GM21723 (cell line): ENCODE results near the gene SBF2.

Source experiments
- ATAC-seq: cut with Tn5 transposase; IDR thresholded peaks from one replicate; pipeline ENCODE4 v1.9.1; 2021; ENCODE audit warnings: mild to moderate bottlenecking, moderate library complexity; ENCODE audit not compliant: unreplicated experiment

Gene SBF2

GRCh38 chr11:10293423-10294289 lies at the start of gene SBF2:
TSS of gene SBF2 (minus strand) at chr11:10294219. CDS start at chr11:10294069, 150 bp downstream.
- ATAC-seq, result peak; percentile 60

GRCh38 chr11:10338287-10338686 lies 44.3 kb upstream of the SBF2 start:
- ATAC-seq, result no peak

GRCh38 chr11:10333490-10333889 lies 39.5 kb upstream of the SBF2 start:
- no peak for ATAC-seq

GRCh38 chr11:10331548-10332289 lies 37.7 kb upstream of the SBF2 start:
- no peak for ATAC-seq

GRCh38 chr11:10329935-10330334 lies 35.9 kb upstream of the SBF2 start:
- ATAC-seq, result no peak

GRCh38 chr11:10329356-10329755 lies 35.3 kb upstream of the SBF2 start:
- ATAC-seq, result no peak

- ATAC-seq, result no peak
Observed at GRCh38 chr11:10328314-10329098, 34.5 kb upstream of the SBF2 start.

GRCh38 chr11:10327254-10327653 lies 33.2 kb upstream of the SBF2 start:
- no peak for ATAC-seq

- no peak for ATAC-seq
Observed at GRCh38 chr11:10326012-10326964, 32.3 kb upstream of the SBF2 start.

GRCh38 chr11:10325277-10326011 lies 31.4 kb upstream of the SBF2 start:
- no peak for ATAC-seq

- ATAC-seq, result no peak
Observed at GRCh38 chr11:10324474-10324873, 30.5 kb upstream of the SBF2 start.

- ATAC-seq, result no peak
Observed at GRCh38 chr11:10323793-10324170, 29.8 kb upstream of the SBF2 start.

- peak; percentile 73 for ATAC-seq
Observed at GRCh38 chr11:10322830-10323792, 29.1 kb upstream of the SBF2 start.

GRCh38 chr11:10322401-10322800 lies 28.4 kb upstream of the SBF2 start:
- no peak for ATAC-seq

- ATAC-seq, result no peak
Observed at GRCh38 chr11:10320736-10321465, 26.9 kb upstream of the SBF2 start.

GRCh38 chr11:10319702-10320558 lies 25.9 kb upstream of the SBF2 start:
- no peak for ATAC-seq

- ATAC-seq, result no peak
Observed at GRCh38 chr11:10318527-10318802, 24.4 kb upstream of the SBF2 start.
